ENCODE results near the gene SSRP1.

DNA sequence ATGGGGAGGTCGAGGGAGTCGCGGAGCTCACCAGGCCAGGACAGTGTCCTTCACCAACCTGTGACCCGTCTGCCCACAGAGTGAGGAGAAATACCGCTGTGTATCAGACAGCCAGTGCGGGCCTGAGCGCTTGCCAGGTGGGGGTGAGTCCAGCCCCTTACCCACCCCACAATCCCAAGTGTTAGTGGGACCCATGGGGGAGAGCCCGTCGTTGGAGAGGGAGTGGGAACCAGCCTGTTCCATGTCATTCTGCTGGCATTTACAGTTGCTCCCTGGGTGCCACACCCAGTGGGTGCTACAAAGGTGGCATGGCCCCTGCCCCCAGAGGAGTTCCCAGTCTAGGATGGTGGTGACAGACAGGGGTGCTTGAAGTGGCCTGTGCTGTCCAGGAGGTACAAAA is 11.6 kb upstream of the SSRP1 start:
- TF ChIP-seq, protein P1, sequence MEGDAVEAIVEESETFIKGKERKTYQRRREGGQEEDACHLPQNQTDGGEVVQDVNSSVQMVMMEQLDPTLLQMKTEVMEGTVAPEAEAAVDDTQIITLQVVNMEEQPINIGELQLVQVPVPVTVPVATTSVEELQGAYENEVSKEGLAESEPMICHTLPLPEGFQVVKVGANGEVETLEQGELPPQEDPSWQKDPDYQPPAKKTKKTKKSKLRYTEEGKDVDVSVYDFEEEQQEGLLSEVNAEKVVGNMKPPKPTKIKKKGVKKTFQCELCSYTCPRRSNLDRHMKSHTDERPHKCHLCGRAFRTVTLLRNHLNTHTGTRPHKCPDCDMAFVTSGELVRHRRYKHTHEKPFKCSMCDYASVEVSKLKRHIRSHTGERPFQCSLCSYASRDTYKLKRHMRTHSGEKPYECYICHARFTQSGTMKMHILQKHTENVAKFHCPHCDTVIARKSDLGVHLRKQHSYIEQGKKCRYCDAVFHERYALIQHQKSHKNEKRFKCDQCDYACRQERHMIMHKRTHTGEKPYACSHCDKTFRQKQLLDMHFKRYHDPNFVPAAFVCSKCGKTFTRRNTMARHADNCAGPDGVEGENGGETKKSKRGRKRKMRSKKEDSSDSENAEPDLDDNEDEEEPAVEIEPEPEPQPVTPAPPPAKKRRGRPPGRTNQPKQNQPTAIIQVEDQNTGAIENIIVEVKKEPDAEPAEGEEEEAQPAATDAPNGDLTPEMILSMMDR (IDR thresholded peaks at IDR 0.05; ENCODE audit: borderline replicate concordance, extremely low read depth, low read length, poor library complexity, severe bottlenecking) = no peak
- no peak for TF ChIP-seq EZH2 (IDR thresholded peaks at IDR 0.05; ENCODE audit: borderline replicate concordance, low read depth, low read length, severe bottlenecking)
